Ovary (tissue), 9 donors: Measurements from ENCODE around the gene TCERG1L. TPM values are rescaled to one million over a fixed set of nuclear protein-coding genes. Genes with fewer than 3 reads are reported as not detected.
A peak's percentile ranks its signal among the peaks of the same experiment; 100 is the strongest.

Experiments used
- DNase-seq, 5 donors: peaks; one replicate each; pipeline ENCODE4 v3.0.0-alpha.2; 2019 to 2020
- H3K27ac ChIP-seq, 2 donors: fragments of 200-600 bp; one replicate each; pipeline versions ENCODE4 v1.5.1 to v1.8.0; 2019 to 2022
- H3K27me3 ChIP-seq: fragments of 200-600 bp; one replicate; pipeline ENCODE4 v1.8.0; 2022
- H3K36me3 ChIP-seq: fragments of 200-600 bp; sonication (generic); one replicate; pipeline ENCODE4 v1.5.1; 2019
- H3K4me1 ChIP-seq: one replicate; pipeline ENCODE4 v1.8.1; 2013; ENCODE audit warnings: mild to moderate bottlenecking, moderate library complexity; ENCODE audit not compliant: insufficient read depth
- H3K4me3 ChIP-seq: fragments of 200-600 bp; sonication (generic); one replicate; pipeline ENCODE4 v1.5.1; 2017
- H3K9me3 ChIP-seq, 2 donors: fragments of 200-600 bp in 1 of 2; sonication (generic) in 1 of 2; one replicate each; pipeline versions ENCODE4 v1.5.1 to v1.8.1; 2013 to 2019; ENCODE audit warnings: mild to moderate bottlenecking in 1 of 2, moderate library complexity in 1 of 2
- CTCF ChIP-seq, 3 donors: fragments of 450-650 bp in 2 of 3; fragments of 200-600 bp in 1 of 3; IDR thresholded peaks; one replicate each; pipeline versions ENCODE4 v1.5.1 to v1.8.0; 2016 to 2022; ENCODE audit warnings: antibody characterized with exemption in 3 of 3, mild to moderate bottlenecking in 1 of 3
- EP300 ChIP-seq: sonication (generic); formaldehyde crosslinking; IDR thresholded peaks from one replicate; pipeline ENCODE4 v1.6.1; 2017; ENCODE audit warnings: antibody characterized with exemption
- POLR2A ChIP-seq: fragments of 450-650 bp; IDR thresholded peaks from one replicate; pipeline ENCODE4 v1.6.1; 2017; ENCODE audit warnings: antibody characterized with exemption, mild to moderate bottlenecking, moderate library complexity
- WGBS, 3 donors: extraction: QIAGEN DNeasy Blood & Tissue Kit in 1 of 3; methylation state at CpG; one replicate each; pipeline versions ENCODE4 v1.1.5 to v1.1.7; 2013 to 2017; 5-methylcytosine and 5-hydroxymethylcytosine counted together
- intact Hi-C, 4 donors: fragments of 100-400 bp; cut with DNase I; formaldehyde crosslinking; loops; one replicate each; pipeline versions ENCODE4 v1.11.0 to v1.15.1; 2022 to 2023
- polyA plus RNA-seq, 2 donors: library from polyadenylated mRNA; stranded (reverse); fragments of 200-250 nt in 1 of 2; fragments of 350-450 nt in 1 of 2; fragmentation: Illumina TruSeq in 1 of 2; extraction: RNeasy Lipid Tissue Mini Kit (QIAGEN cat#74804) in 1 of 2; gene quantifications; one replicate each; pipeline ENCODE4 v1.2.3, GENCODE V29; 2013 to 2014
- total RNA-seq, 7 donors: library from RNA; depleted of rRNA in 2 of 7; stranded (reverse); fragments of >200 nt in 2 of 7; fragmentation: NEBNext Ultra II Directional in 3 of 7; extraction: Animal tissue kit (Norgen Biotek cat#: 25700) in 3 of 7; gene quantifications; one replicate each; pipeline versions ENCODE4 v1.1.0 to v1.2.4, GENCODE V29; 2016 to 2023
- donor health status: DM: no; HTN: no; CAD: no; lungs with moderate emphysema.
- donor health status: DM: no; HTN: no; CAD: no.
- donor health status: Bipolar disorder and iron deficiency.
- donor health status: DM: yes; HTN: yes; CAD: no.
- donor health status: DM: no; HTN: no; CAD: no.
- donor health status: DM: yes; HTN: yes; CAD: no.

The TCERG1L gene
- total and polyA plus RNA-seq, 9 donors: 1.1 to 8.0 (median 1.8) TPM

- Histone ChIP-seq H3K27me3 (no peaks in the 10 kb centered on the region), H3K36me3 (no peaks in the 10 kb centered on the region), H3K4me1 (no peaks in the 10 kb centered on the region), H3K27ac (no peak overlapping the region), H3K4me3 (no peak overlapping the region), H3K9me3 (no peaks in the 10 kb centered on the region)
- 77 to 86% (median 84%) methylated on average over 9 of the region's 9 CpGs for WGBS, 3 donors
- DNase-seq: peak in 1 of 5 donors; percentile 1
- TF ChIP-seq POLR2A (no peak), EP300 (no peak), CTCF (IDR thresholded peaks at IDR 0.05) (no peak)
- intact Hi-C loops: no loop called here
These were observed 97.6 kb downstream of the TCERG1L start for GRCh38 chr10:131213741-131214505.

GRCh38 chr10:131212763-131213325 lies 98.7 kb downstream of the TCERG1L start:
- TF ChIP-seq POLR2A (no peak), CTCF (IDR thresholded peaks at IDR 0.05) (no peak), EP300 (no peak)
- no peak overlapping the region for H3K27ac ChIP-seq
- intact Hi-C loops: no loop called here
- no peak overlapping the region for H3K4me3 ChIP-seq
- no peaks in the 10 kb centered on the region for H3K9me3 ChIP-seq
- no peaks in the 10 kb centered on the region for H3K4me1 ChIP-seq
- WGBS, 3 donors: 72 to 83% (median 76%) methylated on average over 5 of the region's 5 CpGs
- H3K27me3 ChIP-seq: no peaks in the 10 kb centered on the region
- DNase-seq: peak in 1 of 5 donors; percentile 2
- H3K36me3 ChIP-seq: no peaks in the 10 kb centered on the region

GRCh38 chr10:131211965-131212619 lies 99.4 kb downstream of the TCERG1L start:
- Histone ChIP-seq H3K4me3 (no peak overlapping the region), H3K27ac (no peak overlapping the region), H3K27me3 (no peaks in the 10 kb centered on the region), H3K4me1 (no peaks in the 10 kb centered on the region), H3K9me3 (no peaks in the 10 kb centered on the region), H3K36me3 (no peaks in the 10 kb centered on the region)
- intact Hi-C loops: no loop called here
- TF ChIP-seq EP300: no peak
- TF ChIP-seq POLR2A: no peak
- no peak for TF ChIP-seq CTCF (IDR thresholded peaks at IDR 0.05)
- DNase-seq: peak in 1 of 5 donors; percentile 0
- WGBS, 3 donors: 93 to 95% (median 94%) methylated on average over 2 of the region's 2 CpGs

- WGBS, 3 donors: 82 to 88% (median 85%) methylated on average over 9 of the region's 9 CpGs
- Histone ChIP-seq H3K36me3 (no peaks in the 10 kb centered on the region), H3K4me3 (no peak overlapping the region), H3K4me1 (no peaks in the 10 kb centered on the region), H3K27ac (no peak overlapping the region), H3K9me3 (no peaks in the 10 kb centered on the region), H3K27me3 (no peaks in the 10 kb centered on the region)
- intact Hi-C loops: no loop called here
- no peak for TF ChIP-seq CTCF (IDR thresholded peaks at IDR 0.05)
- no peak for TF ChIP-seq EP300
- no peak for TF ChIP-seq POLR2A
- peak in 2 of 5 donors; percentile 1 to 5 for DNase-seq
These were observed 100.0 kb downstream of the TCERG1L start for GRCh38 chr10:131211559-131211958.
